Mononuclear cell (primary cell): ENCODE data around the gene SYCP3. TPM values are rescaled to one million over a fixed set of nuclear protein-coding genes. Genes with fewer than 3 reads are reported as not detected.

Experiments
- H3K27me3 ChIP-seq: 2 replicates; pipeline ENCODE4 v1.6.0; 2011; ENCODE audit warnings: low read length, control low read depth; ENCODE audit not compliant: insufficient read depth
- H3K4me1 ChIP-seq: 2 replicates; pipeline ENCODE4 v1.5.1; 2011; ENCODE audit warnings: mild to moderate bottlenecking, low read length, control low read depth; ENCODE audit not compliant: insufficient read depth
- H3K4me3 ChIP-seq: 2 replicates; pipeline ENCODE4 v1.5.1; 2011; ENCODE audit warnings: mild to moderate bottlenecking, low read length, moderate library complexity
- H3K9me3 ChIP-seq: 2 replicates; pipeline ENCODE4 v1.5.1; 2011; ENCODE audit warnings: low read depth, mild to moderate bottlenecking, control low read depth, low read length
- total RNA-seq: library from RNA; depleted of rRNA; stranded (reverse); fragments of >200 nt; gene quantifications from one replicate; pipeline ENCODE4 v1.2.3, GENCODE V29; 2012

The SYCP3 gene
- total RNA-seq, 1 donor = 0.21 TPM

DNA sequence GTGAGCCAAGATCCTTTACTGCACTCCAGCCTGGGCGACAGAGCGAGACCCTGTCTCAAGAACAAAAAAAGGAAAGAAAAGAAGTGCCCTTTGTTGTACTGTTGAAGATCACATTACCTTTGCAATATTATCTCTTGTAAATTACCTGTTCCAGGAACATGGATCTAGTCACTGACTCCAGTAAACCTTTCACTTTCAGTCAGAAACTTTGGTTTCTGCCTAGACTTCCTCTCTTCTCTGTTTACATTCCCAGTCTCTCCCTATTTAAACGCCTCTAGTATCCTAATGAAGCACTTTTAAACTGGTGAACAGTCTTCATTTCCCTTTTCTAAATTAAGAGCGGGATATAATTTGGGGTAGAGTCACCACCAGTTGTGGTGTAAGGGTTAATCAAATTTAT lies 29.0 kb downstream of the SYCP3 start:
- no peaks in the 10 kb centered on the region for H3K9me3 ChIP-seq
- no peaks in the 10 kb centered on the region for H3K27me3 ChIP-seq
- H3K4me3 ChIP-seq = no peak overlapping the region
- peaks cover 20% of the 10 kb centered on the region for H3K4me1 ChIP-seq

DNA sequence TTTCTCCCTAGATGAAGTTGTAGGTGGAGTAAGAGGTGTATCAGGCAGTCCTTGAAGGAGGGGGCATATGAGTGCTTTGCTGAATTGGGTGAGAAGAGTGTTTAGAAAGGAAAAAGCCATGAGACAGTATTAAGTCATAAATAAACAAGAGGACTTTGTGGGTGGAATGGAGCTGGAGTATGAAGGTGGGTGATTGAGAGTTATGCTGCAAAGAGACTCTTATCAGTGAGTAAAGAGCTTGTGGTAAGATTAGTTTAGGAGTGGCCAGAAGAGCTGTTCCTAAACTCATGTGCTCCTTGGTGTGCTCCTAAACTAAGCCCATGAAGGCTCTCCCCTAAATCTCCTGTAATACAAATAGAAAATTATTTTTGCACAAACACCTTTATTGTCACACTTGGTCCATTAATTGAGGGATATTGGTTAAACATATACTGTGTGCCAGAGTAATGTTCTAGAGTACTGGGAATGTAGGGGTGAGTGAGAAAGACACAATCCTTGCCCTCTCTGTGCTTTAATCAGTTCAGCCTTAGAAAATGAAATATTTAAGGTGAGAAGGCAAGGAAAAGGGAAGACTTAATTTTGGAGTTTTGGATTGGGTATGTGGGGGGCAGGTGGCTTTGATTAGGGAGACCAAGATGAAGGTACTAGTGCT lies 32.0 kb downstream of the SYCP3 start:
- Histone ChIP-seq H3K4me3 (no peak overlapping the region), H3K9me3 (no peaks in the 10 kb centered on the region), H3K4me1 (peaks cover 24% of the 10 kb centered on the region), H3K27me3 (no peaks in the 10 kb centered on the region)

DNA sequence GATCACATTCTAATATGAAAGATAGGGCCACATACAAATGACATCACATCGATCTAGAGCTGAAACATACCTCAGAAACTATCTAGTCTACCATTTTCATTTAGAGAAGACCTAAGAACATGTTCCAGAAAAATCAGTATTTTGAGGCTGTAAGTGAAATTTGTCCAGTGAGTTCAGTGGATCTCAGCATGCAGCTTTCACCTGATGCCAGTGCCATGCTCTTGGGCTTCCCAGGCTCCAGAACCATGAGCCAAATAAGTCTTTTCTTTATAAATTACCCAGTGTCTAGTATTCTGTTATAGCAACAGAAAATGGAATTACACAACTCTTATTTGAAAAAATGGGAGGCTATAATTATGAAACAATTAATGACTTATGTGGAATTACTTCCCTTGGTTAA lies 32.9 kb downstream of the SYCP3 start:
- H3K9me3 ChIP-seq = no peaks in the 10 kb centered on the region
- peaks cover 24% of the 10 kb centered on the region for H3K4me1 ChIP-seq
- H3K27me3 ChIP-seq = no peaks in the 10 kb centered on the region
- H3K4me3 ChIP-seq = no peak overlapping the region

DNA sequence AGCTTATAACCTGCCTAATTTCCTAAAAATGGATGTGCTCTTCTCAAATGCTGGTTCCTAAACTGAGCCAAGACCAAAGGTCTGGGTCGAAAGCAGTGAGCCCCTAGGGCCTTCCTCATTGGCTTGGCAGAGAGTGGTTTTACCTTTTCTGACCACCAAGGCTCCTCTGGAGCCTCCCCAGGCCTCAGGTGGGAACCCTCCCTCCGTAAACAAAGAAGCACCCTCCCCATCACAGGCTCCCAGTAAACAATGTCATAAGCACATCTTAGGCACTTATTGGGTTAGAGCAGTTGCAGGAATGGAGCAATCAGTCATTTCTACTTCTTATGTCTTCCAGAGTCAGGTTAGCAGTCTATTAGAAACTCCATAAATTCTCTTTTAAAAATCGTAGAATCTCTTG lies 35.8 kb downstream of the SYCP3 start:
- no peak overlapping the region for H3K4me3 ChIP-seq
- no peaks in the 10 kb centered on the region for H3K9me3 ChIP-seq
- no peaks in the 10 kb centered on the region for H3K27me3 ChIP-seq
- H3K4me1 ChIP-seq = peaks cover 31% of the 10 kb centered on the region

DNA sequence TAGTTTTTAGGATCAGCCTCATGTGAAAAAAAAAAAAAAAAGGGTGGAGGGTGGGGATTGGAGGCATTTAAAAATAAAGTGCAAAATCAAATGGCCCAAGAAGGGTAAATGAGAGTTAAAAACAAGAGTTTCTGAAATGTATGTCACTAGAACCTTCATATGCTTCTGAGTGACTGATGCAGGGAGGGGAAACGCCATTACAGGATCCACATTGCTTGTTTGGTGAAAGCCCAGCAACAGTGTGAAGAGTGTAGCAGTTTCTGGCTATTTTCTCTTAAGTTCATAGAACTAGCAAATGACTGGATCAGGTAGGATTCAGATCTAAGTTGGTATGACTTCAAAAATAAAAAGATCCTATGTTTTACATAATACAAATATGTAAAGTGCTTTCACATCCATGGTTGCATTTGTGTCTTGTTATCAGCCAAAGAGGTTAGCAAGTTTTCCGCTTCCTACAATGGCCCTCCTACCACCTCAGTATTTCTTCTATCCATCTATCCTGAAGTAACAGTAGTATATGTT lies 38.9 kb downstream of the SYCP3 start:
- H3K27me3 ChIP-seq = no peaks in the 10 kb centered on the region
- no peak overlapping the region for H3K4me3 ChIP-seq
- peaks cover 46% of the 10 kb centered on the region for H3K4me1 ChIP-seq
- H3K9me3 ChIP-seq = no peaks in the 10 kb centered on the region

DNA sequence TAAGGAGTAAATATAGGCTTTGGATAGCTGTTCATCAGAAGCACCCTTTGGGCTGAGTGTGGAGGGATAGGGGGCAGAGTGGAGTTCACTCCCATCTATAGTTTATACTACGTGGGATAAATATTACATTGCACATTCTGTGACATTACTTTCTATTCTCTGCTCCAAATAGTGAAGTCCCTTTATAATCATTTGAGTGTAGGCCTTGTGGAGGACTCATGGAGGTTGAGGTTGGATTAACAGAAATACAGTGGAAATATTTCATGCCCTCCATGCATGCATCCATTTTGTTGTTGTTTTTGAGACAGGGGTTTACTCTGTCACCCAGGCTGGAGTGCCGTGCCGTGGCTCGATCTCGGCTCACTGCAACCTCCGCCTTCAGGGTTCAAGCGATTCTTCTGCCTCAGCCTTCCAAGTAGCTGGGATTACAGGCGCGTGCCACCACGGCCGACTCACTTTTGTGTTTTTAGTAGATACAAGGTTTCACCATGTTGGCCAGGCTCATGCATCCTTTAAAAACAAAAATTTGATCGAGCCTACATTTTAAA lies 40.4 kb downstream of the SYCP3 start:
- no peaks in the 10 kb centered on the region for H3K9me3 ChIP-seq
- peaks cover 46% of the 10 kb centered on the region for H3K4me1 ChIP-seq
- H3K27me3 ChIP-seq = no peaks in the 10 kb centered on the region
- H3K4me3 ChIP-seq = peak overlapping the region; percentile 68

DNA sequence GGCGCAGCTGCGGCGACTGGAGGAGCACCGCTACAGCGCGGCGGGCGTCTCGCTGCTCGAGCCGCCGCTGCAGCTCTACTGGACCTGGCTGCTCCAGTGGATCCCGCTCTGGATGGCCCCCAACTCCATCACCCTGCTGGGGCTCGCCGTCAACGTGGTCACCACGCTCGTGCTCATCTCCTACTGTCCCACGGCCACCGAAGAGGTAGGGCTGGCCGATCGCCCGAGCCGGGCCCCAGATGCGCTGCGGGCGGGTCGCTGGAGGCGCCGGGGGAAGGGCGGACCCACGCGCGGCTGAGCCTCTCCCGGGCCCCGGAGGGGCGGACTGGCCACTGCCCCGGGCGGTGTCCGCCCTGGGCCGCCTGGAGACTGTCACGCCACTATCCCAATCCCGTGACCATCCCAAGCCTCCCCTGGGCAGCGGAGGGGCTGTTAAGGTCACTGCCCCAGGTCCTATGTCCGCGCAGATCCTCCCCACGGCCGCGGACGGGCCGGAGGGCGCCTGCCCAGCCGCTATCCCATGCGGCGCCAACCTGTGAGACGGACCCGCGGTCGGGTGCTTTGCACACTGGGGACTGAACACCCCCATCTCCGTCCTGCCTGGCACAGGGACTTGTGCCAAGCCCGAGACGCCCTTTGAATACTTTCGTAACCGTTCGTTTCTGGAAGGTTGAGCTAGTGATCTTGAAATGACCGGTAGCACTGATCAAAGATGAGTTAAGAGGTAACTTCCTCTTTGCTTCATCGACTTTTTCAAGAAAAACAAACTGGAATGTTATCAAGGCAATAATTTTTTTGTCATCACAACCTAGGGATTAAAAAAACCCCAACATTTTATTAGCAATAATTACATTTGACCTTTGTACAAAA lies 41.1 kb downstream of the SYCP3 start:
- peaks cover 42% of the 10 kb centered on the region for H3K4me1 ChIP-seq
- peak overlapping the region; percentile 68 for H3K4me3 ChIP-seq
- no peaks in the 10 kb centered on the region for H3K27me3 ChIP-seq
- no peaks in the 10 kb centered on the region for H3K9me3 ChIP-seq

DNA sequence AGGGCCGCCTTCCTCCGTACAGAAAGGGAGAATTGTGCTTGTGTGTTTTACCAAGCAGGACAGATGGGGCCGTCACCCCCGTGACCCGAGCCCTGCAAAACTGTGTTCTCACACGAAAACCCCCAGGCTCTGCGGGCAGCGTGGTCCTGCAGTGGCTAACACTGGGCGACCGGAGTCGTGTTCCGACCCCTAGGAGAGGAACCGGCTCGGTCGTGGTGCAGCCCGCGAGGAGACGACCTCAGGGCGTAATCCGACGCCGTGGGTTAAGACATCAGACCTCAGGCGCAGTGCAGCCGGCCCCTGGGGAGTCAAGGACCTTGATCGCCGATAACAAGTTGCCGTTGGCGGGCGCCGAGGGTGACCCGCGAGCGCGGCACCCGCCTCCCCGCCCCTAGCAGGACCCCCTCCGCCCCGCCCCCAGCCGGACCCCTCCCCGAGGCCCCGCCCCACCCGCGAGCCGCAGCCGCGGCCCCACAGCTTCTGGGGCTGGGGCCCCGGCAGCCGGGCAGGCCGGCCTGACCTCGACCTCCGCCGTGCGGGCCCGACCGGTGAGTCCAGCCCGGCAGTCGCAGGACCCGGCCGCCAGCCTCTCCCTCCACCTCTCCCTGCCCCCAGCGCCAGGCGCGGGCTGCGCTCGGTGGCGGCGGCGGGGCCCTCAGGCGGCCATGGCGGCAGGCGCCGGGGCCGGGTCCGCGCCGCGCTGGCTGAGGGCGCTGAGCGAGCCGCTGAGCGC lies 41.9 kb downstream of the SYCP3 start, which contains the start of gene CHPT1:
CHPT1 (plus strand) TSS at position 444 of the 733 bp plus-strand sequence; CDS start at position 666, 222 bp downstream.
- peaks cover 36% of the 10 kb centered on the region for H3K4me1 ChIP-seq
- H3K4me3 ChIP-seq = peak within 1 kb of the TSS; percentile 68
- H3K9me3 ChIP-seq = no peaks in the 10 kb centered on the region
- no peaks in the 10 kb centered on the region for H3K27me3 ChIP-seq

DNA sequence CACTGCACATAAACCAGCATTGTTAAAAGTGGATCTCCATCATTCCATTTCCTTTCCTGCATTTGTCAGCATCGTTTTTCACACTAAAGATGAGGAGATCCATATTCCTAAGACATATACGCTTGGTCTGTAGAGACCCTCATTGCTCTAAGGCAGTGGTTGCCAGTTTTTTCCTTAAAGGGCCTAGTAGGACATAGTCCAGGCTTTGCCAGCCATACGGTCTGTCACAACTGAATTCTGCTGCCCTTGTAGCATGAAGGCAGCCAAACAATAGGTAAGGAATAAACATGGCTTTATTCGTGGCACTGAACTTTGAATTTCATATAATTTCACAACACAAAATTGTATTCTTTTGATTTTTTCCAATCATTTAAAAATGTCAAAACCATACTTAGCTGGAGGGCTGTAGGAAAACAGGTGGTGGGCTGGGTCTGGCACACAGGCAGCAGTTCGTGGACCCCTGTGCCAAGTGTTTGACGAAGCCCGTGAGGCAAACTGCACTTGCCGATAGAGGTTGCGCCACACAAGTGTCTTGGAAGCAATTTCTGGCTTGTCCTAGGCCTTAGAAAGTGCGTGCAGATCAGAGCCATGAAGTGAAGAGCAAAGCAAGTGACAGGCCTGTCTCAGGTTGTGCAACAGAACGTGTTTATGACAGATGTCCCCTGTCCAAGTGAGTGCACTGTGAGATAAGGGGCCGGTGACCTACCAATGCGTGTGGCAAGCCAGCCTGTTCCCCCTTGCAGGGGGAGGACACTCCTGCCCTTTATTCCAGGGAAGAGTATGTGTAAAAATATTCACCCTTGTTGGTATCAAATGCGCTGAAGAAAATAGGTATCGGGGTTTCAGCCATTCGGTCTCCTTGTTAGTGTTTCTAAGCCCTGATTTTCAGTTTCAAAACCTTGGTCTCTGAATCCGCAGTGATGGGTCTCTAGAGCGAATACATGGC lies 42.7 kb downstream of the SYCP3 start:
- H3K27me3 ChIP-seq = no peaks in the 10 kb centered on the region
- H3K9me3 ChIP-seq = no peaks in the 10 kb centered on the region
- peaks cover 36% of the 10 kb centered on the region for H3K4me1 ChIP-seq
- H3K4me3 ChIP-seq = peak overlapping the region; percentile 68

DNA sequence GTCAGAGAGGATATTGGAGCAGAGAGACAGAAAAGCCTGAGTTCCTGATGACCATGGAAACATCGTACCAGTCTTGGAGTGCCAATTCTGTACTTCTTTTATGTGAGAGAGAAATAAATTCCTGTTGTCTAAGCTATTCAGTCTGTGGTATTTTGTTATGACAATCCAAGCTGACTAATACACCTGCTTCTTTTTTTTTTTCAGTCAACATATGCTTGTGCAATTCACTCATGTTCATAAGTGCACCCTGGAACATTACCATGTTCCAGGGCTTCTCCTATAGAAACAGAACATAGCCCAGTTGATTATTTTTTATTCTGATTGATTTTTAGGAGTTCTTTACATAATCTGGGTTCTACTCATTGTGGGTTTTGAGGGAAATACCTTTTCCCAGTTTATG lies 43.6 kb downstream of the SYCP3 start:
- Histone ChIP-seq H3K9me3 (no peaks in the 10 kb centered on the region), H3K4me1 (peaks cover 35% of the 10 kb centered on the region), H3K4me3 (no peak overlapping the region), H3K27me3 (no peaks in the 10 kb centered on the region)

DNA sequence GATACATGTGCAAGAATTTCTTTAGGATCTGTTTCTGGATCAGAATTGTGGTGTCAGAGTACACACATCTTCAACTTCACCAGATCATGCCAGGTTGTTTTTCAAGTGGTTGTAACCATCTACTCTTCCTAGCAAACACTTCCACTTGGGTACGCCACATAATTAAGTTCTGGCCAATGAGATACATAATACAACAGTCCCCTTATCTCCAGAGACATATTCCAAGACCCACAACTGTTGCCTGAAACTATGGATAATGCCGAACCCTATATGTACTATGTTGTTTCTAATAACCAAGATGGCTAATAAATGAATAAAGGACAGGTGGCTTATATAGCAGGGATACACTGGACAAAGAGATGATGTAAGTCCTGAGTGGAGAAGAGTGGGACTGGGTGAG lies 44.3 kb downstream of the SYCP3 start:
- Histone ChIP-seq H3K27me3 (no peaks in the 10 kb centered on the region), H3K4me1 (peaks cover 29% of the 10 kb centered on the region), H3K9me3 (no peaks in the 10 kb centered on the region), H3K4me3 (no peak overlapping the region)

DNA sequence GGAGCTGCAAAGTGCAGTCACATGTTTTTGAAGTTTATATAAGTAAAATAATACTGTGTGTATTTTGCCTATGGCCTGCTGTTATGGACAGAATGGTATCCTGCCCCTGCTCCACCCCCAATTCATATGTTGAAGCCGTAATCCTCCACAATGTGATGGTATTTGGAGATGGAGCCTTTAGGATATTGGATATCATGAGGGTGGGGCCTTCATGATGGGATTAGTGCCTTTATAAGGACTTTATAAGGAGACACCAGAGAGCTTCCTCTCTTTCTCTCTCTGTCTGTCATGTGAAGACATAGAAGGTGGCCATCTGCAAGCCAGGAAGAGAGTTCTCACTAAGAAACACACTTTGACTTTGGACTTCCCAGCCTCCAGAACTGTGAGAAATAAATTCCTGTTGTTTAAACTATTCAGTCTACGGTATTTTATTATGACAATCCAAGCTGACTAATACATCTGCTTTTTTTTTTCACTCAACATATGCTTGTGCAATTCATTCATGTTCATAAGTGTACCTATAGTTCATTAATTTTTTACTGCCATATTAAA lies 44.9 kb downstream of the SYCP3 start:
- H3K27me3 ChIP-seq = no peaks in the 10 kb centered on the region
- H3K4me1 ChIP-seq = peaks cover 24% of the 10 kb centered on the region
- H3K4me3 ChIP-seq = no peak overlapping the region
- no peaks in the 10 kb centered on the region for H3K9me3 ChIP-seq

DNA sequence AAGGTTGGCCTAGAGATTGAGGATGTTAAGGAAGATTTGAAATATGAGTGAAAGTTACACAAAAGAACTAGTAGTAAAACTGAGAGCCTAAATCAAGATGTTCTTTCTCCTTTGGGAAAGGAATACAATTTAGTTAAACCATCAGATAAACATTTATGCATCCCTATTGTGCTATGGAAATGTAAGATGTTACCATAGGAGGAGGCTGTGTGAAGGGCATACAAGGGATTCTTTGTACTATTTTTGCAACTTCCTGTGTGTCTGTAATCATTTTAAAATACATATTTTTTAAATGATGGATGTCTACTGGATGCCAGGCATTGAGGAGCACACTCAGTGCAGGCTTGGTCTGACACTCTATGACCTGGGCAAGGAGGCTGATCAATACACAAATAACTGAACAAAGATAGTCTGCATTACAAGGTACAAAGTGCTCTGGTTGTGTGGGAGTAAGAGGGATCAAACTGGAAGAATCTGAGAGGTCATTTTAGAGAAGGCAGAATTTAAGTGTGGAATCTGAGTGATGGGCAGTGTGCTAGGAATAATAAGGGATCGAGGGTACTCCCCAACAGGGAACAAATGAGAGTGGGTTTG lies 47.7 kb downstream of the SYCP3 start:
- peaks cover 6% of the 10 kb centered on the region for H3K4me1 ChIP-seq
- H3K4me3 ChIP-seq = no peak overlapping the region
- no peaks in the 10 kb centered on the region for H3K27me3 ChIP-seq
- H3K9me3 ChIP-seq = no peaks in the 10 kb centered on the region
